Stimulated activated naive CD4-positive, alpha-beta T cell (primary cell): ENCODE measurements around the gene TPX2.

Experiments
- DNase-seq, 6 experiments: peaks; one replicate each; lab custom pipeline; 2025; lab: John Stamatoyannopoulos, UW

Gene TPX2

DNA sequence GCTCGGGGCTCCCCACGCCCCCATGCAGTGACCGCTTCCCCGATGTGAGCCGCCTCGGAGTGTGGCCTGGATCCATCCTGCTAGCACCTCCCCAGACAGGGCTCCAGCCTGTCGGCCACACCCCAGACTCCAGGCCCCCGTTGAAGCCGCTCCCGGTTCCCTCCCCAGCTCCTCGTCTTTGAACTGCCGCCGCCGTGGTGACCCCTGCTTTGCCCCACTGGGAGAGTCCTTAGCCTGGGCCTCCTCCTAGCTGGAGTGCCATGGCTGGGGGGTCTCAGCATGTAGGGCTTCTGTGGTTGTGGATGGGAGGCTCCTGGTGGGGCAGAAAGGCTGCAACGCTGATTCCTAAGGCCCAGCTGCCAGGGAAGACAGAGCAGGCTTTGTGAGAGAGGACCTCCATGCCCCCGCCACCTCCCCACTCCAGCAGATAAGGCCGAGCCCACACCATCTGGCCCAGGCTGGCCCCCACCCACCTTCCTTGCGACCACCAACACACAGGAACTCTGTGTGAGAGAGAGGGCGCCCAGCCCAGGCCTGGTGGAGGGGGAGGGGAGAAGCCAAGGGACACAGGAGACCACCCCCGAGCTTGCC lies 94.9 kb downstream of the TPX2 start:
- no peak for DNase-seq

DNA sequence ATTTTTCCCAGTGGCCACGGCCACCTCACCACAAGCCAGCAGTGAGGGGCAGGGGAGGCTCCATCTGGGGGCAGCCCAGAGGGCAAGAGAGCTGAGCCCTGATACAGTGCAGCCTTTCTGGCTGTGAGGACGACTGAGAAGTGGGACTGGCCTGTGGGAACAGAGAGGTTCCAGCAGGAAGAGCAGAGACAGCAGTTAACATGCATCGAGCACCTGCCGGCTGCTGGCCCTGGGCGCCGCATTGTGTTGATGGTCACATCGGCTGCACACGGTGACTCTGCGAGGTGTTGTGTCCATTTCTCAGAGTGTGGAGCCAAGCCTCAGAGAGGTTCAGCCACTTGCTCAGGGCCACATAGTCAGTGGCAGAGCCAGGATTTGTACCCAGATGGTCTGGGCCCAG lies 96.5 kb downstream of the TPX2 start:
- DNase-seq: no peak

- no peak for DNase-seq
Observed at GRCh38 chr20:31835977-31836852, 97.1 kb downstream of the TPX2 start.

- no peak for DNase-seq
Observed at GRCh38 chr20:31836853-31837608, 97.9 kb downstream of the TPX2 start.

- DNase-seq: no peak
Observed at GRCh38 chr20:31837896-31838397, 98.9 kb downstream of the TPX2 start.

- DNase-seq: no peak
Observed at GRCh38 chr20:31838646-31839292, 99.7 kb downstream of the TPX2 start.

DNA sequence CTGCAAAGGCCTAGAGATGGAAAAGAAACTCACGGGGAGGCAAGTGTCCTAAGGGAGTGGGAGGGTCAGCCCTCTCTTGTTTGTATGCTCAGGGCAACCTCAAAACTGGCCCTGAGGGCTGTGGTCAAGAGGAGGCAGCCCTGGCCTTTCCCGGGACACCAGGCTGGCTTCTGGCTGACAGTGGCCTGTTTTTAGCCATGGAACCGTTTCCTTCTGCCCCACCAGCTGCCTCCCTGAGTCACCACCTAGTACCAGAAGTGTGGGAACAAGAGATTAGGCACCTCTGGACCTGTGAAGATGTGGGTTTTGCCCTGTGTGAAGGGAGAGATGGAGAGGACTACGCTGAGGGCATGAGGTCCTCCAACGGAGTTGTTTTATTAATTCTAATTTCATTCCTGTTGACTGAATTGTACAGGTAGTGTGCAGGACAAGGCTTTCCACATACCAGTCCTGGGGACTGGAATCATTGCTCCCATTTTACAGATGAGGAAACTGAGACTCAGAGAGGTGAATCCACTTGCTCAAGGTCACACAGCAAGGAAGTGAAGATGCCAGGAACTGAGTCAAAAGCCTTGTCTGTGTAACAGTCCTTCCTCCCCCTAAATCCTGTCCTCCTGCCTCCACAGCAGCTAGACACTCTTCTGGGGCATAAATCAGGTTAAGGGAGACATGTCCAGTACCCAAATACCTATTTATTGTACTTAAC lies 100.8 kb downstream of the TPX2 start:
- no peak for DNase-seq

GRCh38 chr20:31840906-31841816 lies 102.1 kb downstream of the TPX2 start:
- DNase-seq: no peak

DNA sequence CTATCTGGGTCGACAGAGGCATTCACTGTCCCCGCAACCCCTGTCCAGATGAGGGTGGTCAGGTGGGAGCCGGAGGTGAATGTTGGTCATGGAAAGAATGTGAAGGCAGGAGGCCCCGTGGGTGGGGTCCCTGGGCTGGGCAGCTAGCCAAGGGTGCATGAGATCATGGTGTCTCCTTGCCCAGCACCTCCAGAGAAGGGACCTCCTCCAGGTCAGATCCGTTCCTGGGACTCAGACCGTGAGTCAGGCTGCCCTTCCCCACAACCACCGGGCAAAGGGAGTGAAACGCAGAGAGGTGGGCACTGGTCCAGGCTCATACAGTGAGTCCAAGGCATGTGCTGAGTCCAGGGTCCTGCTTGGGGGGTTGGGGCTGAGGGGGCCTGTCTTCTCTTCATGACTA lies 102.8 kb downstream of the TPX2 start:
- DNase-seq: no peak

DNA sequence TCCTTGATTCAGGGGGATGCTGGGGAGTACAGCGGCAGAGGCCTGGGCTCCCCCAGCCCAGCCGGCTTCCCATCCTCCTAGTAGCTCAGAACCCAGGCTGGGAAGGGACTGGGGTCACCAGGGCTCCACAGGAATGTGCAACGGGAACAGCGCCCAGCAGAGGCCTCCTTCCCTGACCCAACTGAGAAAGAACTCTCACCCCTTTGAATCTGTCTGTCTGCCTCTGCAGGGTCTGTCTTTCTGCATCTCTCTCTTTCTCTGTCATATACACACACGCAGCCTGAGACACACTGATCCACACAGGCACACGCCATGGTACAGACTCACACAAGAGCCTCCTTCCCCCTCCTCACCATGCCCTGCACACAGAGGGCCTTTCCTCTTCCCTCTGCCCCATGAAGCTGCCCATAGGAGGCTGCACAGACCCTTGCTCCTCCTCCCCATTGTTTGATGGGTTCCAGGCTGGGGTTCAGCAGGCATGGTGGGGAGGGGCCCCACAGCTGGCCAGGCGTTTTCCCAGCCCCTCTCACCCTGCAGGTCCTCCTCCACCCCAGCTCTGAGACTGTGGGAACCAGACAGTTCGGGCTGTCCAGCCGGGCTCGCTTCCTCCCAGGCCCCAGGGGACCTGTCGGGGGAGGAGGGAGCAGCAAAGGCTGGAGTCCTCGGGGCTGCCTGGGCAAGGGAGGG lies 103.5 kb downstream of the TPX2 start:
- DNase-seq: no peak

- no peak for DNase-seq
Observed at GRCh38 chr20:31843288-31843687, 104.2 kb downstream of the TPX2 start.

- DNase-seq: no peak
Observed at GRCh38 chr20:31843881-31844280, 104.8 kb downstream of the TPX2 start.

GRCh38 chr20:31844737-31845299 lies 105.7 kb downstream of the TPX2 start:
- DNase-seq: no peak

- no peak for DNase-seq
Observed at GRCh38 chr20:31845300-31845863, 106.3 kb downstream of the TPX2 start, which contains the start of gene FOXS1. TSS of gene FOXS1 (minus strand) at chr20:31845604. CDS start at chr20:31845542, 62 bp downstream.

DNA sequence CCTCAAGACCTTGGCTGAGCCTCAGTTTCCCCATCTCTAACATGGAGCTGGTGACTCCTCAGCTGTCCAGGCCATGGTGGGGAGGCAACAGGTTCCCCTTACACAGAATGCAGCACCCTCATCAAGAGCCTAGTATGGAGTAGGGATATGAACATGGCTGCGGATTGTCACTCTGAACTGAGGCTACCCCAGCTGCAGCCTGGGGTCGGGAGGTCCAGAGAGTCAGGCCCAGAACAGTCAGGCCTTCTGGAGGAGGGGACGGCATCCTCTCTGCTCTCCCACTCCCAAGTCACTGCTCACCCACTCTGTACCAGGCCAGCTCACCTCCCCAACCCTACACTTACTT lies 107.7 kb downstream of the TPX2 start:
- no peak for DNase-seq

GRCh38 chr20:31848088-31848999 lies 109.3 kb downstream of the TPX2 start:
- DNase-seq: no peak

DNA sequence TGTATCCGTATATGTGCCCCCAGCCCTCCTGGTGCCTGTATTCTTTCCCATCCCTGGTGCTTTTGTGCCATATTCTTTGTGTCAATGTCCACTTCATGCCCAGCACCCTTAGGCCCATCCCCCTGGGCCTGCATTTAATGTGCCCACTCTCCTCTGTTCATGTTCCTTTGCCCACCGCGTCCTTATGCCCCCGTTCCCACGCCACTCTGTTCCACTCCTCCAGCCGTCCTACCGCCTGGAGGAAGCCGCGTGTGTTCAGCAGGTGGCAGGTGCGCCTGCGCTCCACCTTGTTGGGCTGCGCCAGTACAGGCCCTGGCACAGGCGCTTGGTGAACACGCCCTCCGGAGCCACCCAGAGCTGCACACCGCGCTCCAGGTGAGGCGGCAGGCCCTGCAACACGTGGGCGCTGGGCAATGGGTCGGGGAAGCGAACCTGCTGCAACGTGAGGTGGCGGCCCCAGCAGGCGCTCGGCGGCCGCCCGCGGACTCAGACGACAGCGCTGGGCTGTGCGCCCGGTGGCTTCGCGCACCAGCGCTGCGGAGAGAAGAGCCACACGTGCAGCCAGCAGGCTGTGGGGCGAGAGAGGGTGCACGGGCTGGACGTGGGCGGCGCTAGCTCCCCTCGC lies 110.3 kb downstream of the TPX2 start:
- no peak for DNase-seq
